Neutrophil (primary cell): ENCODE results near the gene HHAT.

Experiments used
- H3K27ac ChIP-seq: fragments of 200-600 bp; sonication (generic); 2 replicates; pipeline ENCODE4 v1.5.1; 2016; ENCODE audit warnings: mild to moderate bottlenecking, moderate library complexity
- H3K27me3 ChIP-seq: fragments of 200-600 bp; sonication (generic); 2 replicates; pipeline ENCODE4 v1.6.0; 2016; ENCODE audit warnings: mild to moderate bottlenecking
- H3K36me3 ChIP-seq: fragments of 200-600 bp; sonication (generic); 2 replicates; pipeline ENCODE4 v1.5.1; 2017
- H3K4me1 ChIP-seq, 2 experiments: fragments of 200-600 bp in 1 of 2; sonication (generic) in 1 of 2; 1 replicate in 1 of 2; 2 replicates in 1 of 2; pipeline versions ENCODE4 v1.5.1 to v1.6.1; 2013 to 2016; ENCODE audit warnings: low read depth in 1 of 2, low read length in 1 of 2, mild to moderate bottlenecking in 1 of 2, moderate library complexity in 1 of 2; ENCODE audit not compliant: control insufficient read depth in 1 of 2, insufficient read depth in 1 of 2
- H3K4me3 ChIP-seq, 2 experiments: fragments of 200-600 bp in 1 of 2; sonication (generic) in 1 of 2; 1 replicate in 1 of 2; 2 replicates in 1 of 2; pipeline ENCODE4 v1.5.1; 2013 to 2016; ENCODE audit warnings: low read depth in 1 of 2, low read length in 1 of 2, mild to moderate bottlenecking in 1 of 2, moderate library complexity in 1 of 2
- H3K9me3 ChIP-seq: fragments of 200-600 bp; sonication (generic); 2 replicates; pipeline ENCODE4 v1.5.1; 2016
- CTCF ChIP-seq: fragments of 200-600 bp; sonication (generic); IDR thresholded peaks from 2 replicates; pipeline ENCODE4 v1.5.1; 2016; ENCODE audit warnings: antibody characterized with exemption

The HHAT gene

GRCh38 chr1:210291786-210292230 lies 36.9 kb upstream of the HHAT start:
- Histone ChIP-seq H3K36me3 (no peaks in the 10 kb centered on the region), H3K4me1 (no peaks in the 10 kb centered on the region), H3K27ac (no peak overlapping the region), H3K9me3 (no peaks in the 10 kb centered on the region), H3K4me3 (no peak overlapping the region), H3K27me3 (peaks cover 93% of the 10 kb centered on the region)
- no peak for TF ChIP-seq CTCF

- Histone ChIP-seq H3K4me3 (no peak overlapping the region), H3K4me1 (no peaks in the 10 kb centered on the region), H3K9me3 (no peaks in the 10 kb centered on the region), H3K27me3 (peaks cover 96% of the 10 kb centered on the region), H3K36me3 (no peaks in the 10 kb centered on the region), H3K27ac (no peak overlapping the region)
- no peak for TF ChIP-seq CTCF
Observed at GRCh38 chr1:210292231-210292871, 36.4 kb upstream of the HHAT start.

GRCh38 chr1:210293171-210293607 lies 35.5 kb upstream of the HHAT start:
- Histone ChIP-seq H3K9me3 (no peaks in the 10 kb centered on the region), H3K4me3 (no peak overlapping the region), H3K27ac (no peak overlapping the region), H3K4me1 (no peaks in the 10 kb centered on the region), H3K27me3 (peaks cover 94% of the 10 kb centered on the region), H3K36me3 (no peaks in the 10 kb centered on the region)
- TF ChIP-seq CTCF = no peak

GRCh38 chr1:210294999-210295745 lies 33.5 kb upstream of the HHAT start:
- Histone ChIP-seq H3K4me3 (no peak overlapping the region), H3K27me3 (peaks cover 91% of the 10 kb centered on the region), H3K4me1 (no peaks in the 10 kb centered on the region), H3K36me3 (no peaks in the 10 kb centered on the region), H3K27ac (no peak overlapping the region), H3K9me3 (no peaks in the 10 kb centered on the region)
- no peak for TF ChIP-seq CTCF

- no peaks in the 10 kb centered on the region for H3K4me1 ChIP-seq
- no peak for TF ChIP-seq CTCF
Observed at GRCh38 chr1:210296682-210297081, 32.0 kb upstream of the HHAT start.

More at GRCh38 chr1:210296682-210297081, 32.0 kb upstream of the HHAT start:
- Histone ChIP-seq H3K36me3 (no peaks in the 10 kb centered on the region), H3K4me3 (no peak overlapping the region), H3K27ac (no peak overlapping the region), H3K27me3 (peaks cover 88% of the 10 kb centered on the region), H3K9me3 (no peaks in the 10 kb centered on the region)
